Esophagus muscularis mucosa (tissue), 4 donors: Measurements from ENCODE around the gene EYA2. TPM values are rescaled to one million over a fixed set of nuclear protein-coding genes. Genes with fewer than 3 reads are reported as not detected.

ENCODE experiments used
- DNase-seq: peaks from one replicate; pipeline ENCODE4 v3.0.0-alpha.2; 2017; ENCODE audit errors: extremely low spot score
- H3K27ac ChIP-seq, 4 donors: fragments of 200-600 bp; sonication (generic); replicated peaks in 1 of 4; 1 replicate in 3 of 4; 2 replicates in 1 of 4; pipeline ENCODE4 v1.5.1; 2016 to 2019; ENCODE audit warnings: mild to moderate bottlenecking in 1 of 4
- H3K27me3 ChIP-seq, 4 donors: fragments of 200-600 bp; sonication (generic); one replicate each; pipeline versions ENCODE4 v1.5.1 to v1.6.0; 2016 to 2019
- H3K36me3 ChIP-seq, 4 donors: fragments of 200-600 bp; sonication (generic); one replicate each; pipeline ENCODE4 v1.5.1; 2016 to 2019
- H3K4me1 ChIP-seq, 4 donors: fragments of 200-600 bp; sonication (generic); one replicate each; pipeline ENCODE4 v1.5.1; 2016 to 2019
- H3K4me3 ChIP-seq, 4 donors: fragments of 200-600 bp; sonication (generic); 1 replicate in 2 of 4; 2 replicates in 2 of 4; pipeline ENCODE4 v1.5.1; 2016 to 2019; ENCODE audit warnings: mild to moderate bottlenecking in 4 of 4, moderate library complexity in 1 of 4
- H3K9me3 ChIP-seq, 4 donors: fragments of 200-600 bp; sonication (generic); 1 replicate in 3 of 4; 2 replicates in 1 of 4; pipeline ENCODE4 v1.5.1; 2016 to 2019
- CTCF ChIP-seq, 3 experiments: fragments of 200-600 bp in 2 of 3; fragments of 450-650 bp in 1 of 3; sonication (generic) in 2 of 3; IDR thresholded peaks; one replicate each; pipeline ENCODE4 v1.5.1; 2017 to 2019; ENCODE audit warnings: antibody characterized with exemption in 3 of 3, mild to moderate bottlenecking in 2 of 3, moderate library complexity in 1 of 3
- EP300 ChIP-seq: sonication (generic); formaldehyde crosslinking; IDR thresholded peaks from one replicate; pipeline ENCODE4 v1.6.1; 2017; ENCODE audit warnings: antibody characterized with exemption
- POLR2A ChIP-seq: fragments of 450-650 bp; IDR thresholded peaks from one replicate; pipeline ENCODE4 v1.6.1; 2017; ENCODE audit warnings: antibody characterized with exemption, moderate library complexity, mild to moderate bottlenecking, low read depth
- POLR2AphosphoS5 ChIP-seq, 2 donors: sonication (generic); formaldehyde crosslinking; IDR thresholded peaks; one replicate each; pipeline ENCODE4 v1.6.1; 2017; ENCODE audit warnings: antibody characterized with exemption in 2 of 2
- WGBS: methylation state at CpG from one replicate; pipeline ENCODE4 v1.1.5; 2018; 5-methylcytosine and 5-hydroxymethylcytosine counted together
- intact Hi-C: fragments of 100-400 bp; cut with DNase I; formaldehyde crosslinking; loops from one replicate; pipeline ENCODE4 v1.15.1; 2023
- total RNA-seq, 4 donors: library from RNA; depleted of rRNA; stranded (reverse); fragments of >200 nt; gene quantifications; one replicate each; pipeline versions ENCODE4 v1.1.0 to v1.2.1, GENCODE V29; 2016

EYA2 gene
- total RNA-seq, 4 donors from 2014 or later = 1.2 to 5.9 (median 4.2) TPM

DNA sequence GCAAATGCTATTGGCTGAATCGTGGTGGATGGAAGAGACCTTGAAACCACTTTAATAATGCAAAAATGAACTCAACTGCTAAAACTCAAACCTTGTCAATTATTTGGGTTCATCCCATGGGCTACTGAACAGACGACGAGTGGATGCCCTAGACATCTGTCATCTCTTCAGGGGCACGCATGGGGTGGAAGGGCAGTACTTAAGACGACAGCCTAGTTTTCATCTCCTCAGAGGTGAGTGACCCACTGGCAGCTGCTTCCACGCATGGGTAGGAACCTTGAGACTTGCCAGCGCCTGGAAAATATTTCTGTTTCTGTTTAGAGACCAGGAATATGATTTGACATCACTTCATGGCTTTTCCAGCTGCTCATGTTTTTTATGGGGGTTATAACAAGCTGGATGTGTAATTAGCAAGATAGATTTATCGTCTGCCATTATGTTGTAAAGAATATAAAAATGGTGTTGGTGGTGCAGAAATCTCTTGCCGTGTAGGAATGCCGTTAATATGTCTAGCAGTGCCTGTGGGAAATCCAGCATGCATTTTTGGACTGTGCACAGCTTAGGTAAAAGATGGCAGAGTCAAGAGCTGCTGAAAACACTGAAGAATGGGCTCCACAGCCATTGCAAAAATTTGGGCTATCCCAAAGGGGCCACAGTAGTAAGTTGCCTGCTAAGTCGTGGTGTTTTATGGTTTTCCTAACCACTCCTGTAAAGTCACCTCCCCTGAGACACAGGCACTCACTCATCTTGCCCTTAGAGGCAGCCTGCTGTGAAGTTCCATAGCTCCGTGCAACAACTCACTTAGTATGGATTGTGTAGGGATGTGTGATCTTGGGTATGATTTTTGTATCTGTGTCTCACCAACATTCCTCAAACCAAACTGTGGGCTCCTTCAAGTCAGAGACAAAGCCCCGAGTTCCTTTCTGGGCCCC, 203.3 kb downstream of the EYA2 start:
- H3K4me1 ChIP-seq = peaks cover 3 to 18% (median 8%) of the 10 kb centered on the region in 4 donors
- peaks cover 0 to 5% (median 0%) of the 10 kb centered on the region in 4 donors for H3K36me3 ChIP-seq
- H3K27ac ChIP-seq = no peak overlapping the region
- intact Hi-C loops = no loop called here
- peaks cover 0 to 21% (median 14%) of the 10 kb centered on the region in 4 donors for H3K9me3 ChIP-seq
- H3K4me3 ChIP-seq = no peak overlapping the region
- no peaks in the 10 kb centered on the region for H3K27me3 ChIP-seq
- WGBS = 76% methylated on average over 13 of the region's 13 CpGs
- TF ChIP-seq EP300 (no peak), POLR2AphosphoS5 (IDR thresholded peaks at IDR 0.05) (no peak), POLR2A (no peak), CTCF (IDR thresholded peaks at IDR 0.05) (no peak)
- no peak for DNase-seq

DNA sequence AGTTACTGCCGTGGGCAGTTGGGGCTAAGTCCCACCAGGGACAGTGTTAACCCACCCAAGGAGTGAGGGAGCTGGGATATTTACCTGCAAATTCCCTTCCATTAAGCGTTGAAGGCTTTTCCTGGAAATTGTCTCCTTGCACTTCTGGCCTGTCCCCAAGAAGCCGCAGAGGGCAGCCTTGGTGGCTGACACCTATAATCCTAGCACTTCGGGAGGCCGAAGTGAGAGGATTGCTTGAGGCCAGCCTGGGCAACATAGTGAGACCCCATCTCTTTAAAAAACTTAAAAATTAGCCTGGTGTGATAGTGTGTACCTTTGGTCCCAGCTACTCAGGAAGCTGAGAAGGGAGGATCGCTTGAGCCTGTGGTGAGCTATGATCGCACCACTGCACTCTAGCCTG, 204.4 kb downstream of the EYA2 start:
- no peak overlapping the region for H3K4me3 ChIP-seq
- intact Hi-C loops = no loop called here
- TF ChIP-seq CTCF (IDR thresholded peaks at IDR 0.05) (no peak), POLR2A (no peak), POLR2AphosphoS5 (IDR thresholded peaks at IDR 0.05) (no peak), EP300 (no peak)
- H3K9me3 ChIP-seq = peaks cover 0 to 21% (median 14%) of the 10 kb centered on the region in 4 donors
- H3K4me1 ChIP-seq = peaks cover 3 to 18% (median 8%) of the 10 kb centered on the region in 4 donors
- WGBS = 91% methylated on average over 7 of the region's 7 CpGs
- peak overlapping the region in 2 of 4 donors; percentile 35 to 46 for H3K27ac ChIP-seq
- no peaks in the 10 kb centered on the region for H3K36me3 ChIP-seq
- H3K27me3 ChIP-seq = no peaks in the 10 kb centered on the region
- no peak for DNase-seq

- no peak for TF ChIP-seq EP300
- no peak for TF ChIP-seq CTCF (IDR thresholded peaks at IDR 0.05)
- no peak for TF ChIP-seq POLR2AphosphoS5 (IDR thresholded peaks at IDR 0.05)
- no peak for TF ChIP-seq POLR2A
- DNase-seq = no peak
- 68% methylated on average over 6 of the region's 6 CpGs for WGBS
- intact Hi-C loops = no loop called here
- Histone ChIP-seq H3K36me3 (no peaks in the 10 kb centered on the region), H3K9me3 (peaks cover 0 to 19% (median 12%) of the 10 kb centered on the region in 4 donors), H3K27ac (peak overlapping the region in 3 of 4 donors; percentile 7 to 50 (median 46)), H3K4me1 (peaks cover 3 to 18% (median 8%) of the 10 kb centered on the region in 4 donors), H3K27me3 (no peaks in the 10 kb centered on the region), H3K4me3 (no peak overlapping the region)
Measured at GRCh38 chr20:47099825-47100441, 205.3 kb downstream of the EYA2 start.

DNA sequence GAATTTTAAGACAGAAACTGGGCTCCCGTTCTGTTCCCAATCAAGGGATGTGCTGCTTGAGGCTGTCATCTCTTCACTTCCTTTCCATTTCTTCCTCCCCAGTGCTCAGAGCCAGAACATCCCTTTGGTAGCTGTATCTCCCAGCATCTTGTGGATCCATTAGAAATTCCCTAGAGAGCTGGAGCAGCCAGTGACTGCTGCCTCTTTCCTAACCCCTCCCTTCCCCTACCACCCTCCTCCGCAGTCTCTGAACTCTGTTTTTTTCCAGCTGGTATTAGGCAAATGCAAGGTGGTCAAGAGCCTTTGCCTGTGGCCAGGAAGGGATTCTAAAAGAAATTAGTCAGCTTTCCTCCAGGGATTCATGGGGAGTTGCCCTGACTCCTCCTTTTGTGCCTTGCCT, 208.0 kb downstream of the EYA2 start:
- TF ChIP-seq CTCF (IDR thresholded peaks at IDR 0.05) (no peak), POLR2A (no peak), EP300 (no peak), POLR2AphosphoS5 (IDR thresholded peaks at IDR 0.05) (no peak)
- no peak overlapping the region for H3K4me3 ChIP-seq
- no peaks in the 10 kb centered on the region for H3K36me3 ChIP-seq
- intact Hi-C loops = no loop called here
- H3K9me3 ChIP-seq = peaks cover 0 to 8% (median 0%) of the 10 kb centered on the region in 4 donors
- H3K27me3 ChIP-seq = no peaks in the 10 kb centered on the region
- H3K27ac ChIP-seq = peak overlapping the region; percentile 46 to 65 (median 54)
- WGBS = 35% methylated on average over 2 of the region's 2 CpGs
- no peak for DNase-seq
- peaks cover 3 to 18% (median 8%) of the 10 kb centered on the region in 4 donors for H3K4me1 ChIP-seq
